Measurements from ENCODE around the gene AASS.
"Not testable (repeated sequence)": the region's sequence is repeated elsewhere in the genome, so short reads cannot be mapped to it uniquely, and the experiment has no call there.

The AASS gene

GRCh38 chr7:122143751-122144711, at the start of gene AASS:
TSS of gene AASS (minus strand) at chr7:122144249. CDS start at chr7:122133726, 10,523 bp downstream.
- DNase-seq: peak; percentile 70

GRCh38 chr7:122188785-122189184, 44.7 kb upstream of the AASS start:
- no peak for DNase-seq

GRCh38 chr7:122183106-122183505, 39.1 kb upstream of the AASS start:
- no peak for DNase-seq

- DNase-seq: no peak
These were observed 38.0 kb upstream of the AASS start for GRCh38 chr7:122182081-122182480.

- not testable (repeated sequence) for DNase-seq
These were observed 28.1 kb upstream of the AASS start for GRCh38 chr7:122172144-122172543.

GRCh38 chr7:122166740-122167139, 22.7 kb upstream of the AASS start:
- DNase-seq: no peak

- no peak for DNase-seq
These were observed 22.2 kb upstream of the AASS start for GRCh38 chr7:122166275-122166674.

GRCh38 chr7:122161628-122162027, 17.6 kb upstream of the AASS start:
- no peak for DNase-seq

- no peak for DNase-seq
These were observed 11.5 kb upstream of the AASS start for GRCh38 chr7:122155566-122155965.

- DNase-seq: no peak
These were observed 4.8 kb upstream of the AASS start for GRCh38 chr7:122148878-122149277.

- DNase-seq: no peak
These were observed 4.0 kb upstream of the AASS start for GRCh38 chr7:122148081-122148480.

- DNase-seq: no peak
These were observed 2.0 kb upstream of the AASS start for GRCh38 chr7:122145937-122146645.

GRCh38 chr7:122143376-122143750, 686 bp downstream of the AASS start:
- DNase-seq: no peak

GRCh38 chr7:122140918-122141317, 3.1 kb downstream of the AASS start:
- DNase-seq: no peak

GRCh38 chr7:122137251-122138077, 6.6 kb downstream of the AASS start:
- no peak for DNase-seq

GRCh38 chr7:122136639-122137245, 7.3 kb downstream of the AASS start:
- no peak for DNase-seq

GRCh38 chr7:122136078-122136477, 8.0 kb downstream of the AASS start:
- DNase-seq: no peak

GRCh38 chr7:122135275-122135674, 8.8 kb downstream of the AASS start:
- no peak for DNase-seq

GRCh38 chr7:122134793-122135192, 9.3 kb downstream of the AASS start:
- DNase-seq: not testable (repeated sequence)

GRCh38 chr7:122133477-122133876, 10.6 kb downstream of the AASS start:
- no peak for DNase-seq

- DNase-seq: no peak
These were observed 11.7 kb downstream of the AASS start for GRCh38 chr7:122132341-122132740.

- no peak for DNase-seq
These were observed 20.3 kb downstream of the AASS start for GRCh38 chr7:122123746-122124145.

GRCh38 chr7:122118757-122119156, 25.3 kb downstream of the AASS start:
- DNase-seq: no peak
